C4-2B (cell line): ENCODE measurements around the gene PTPRCAP.

ENCODE experiments used
- H3K27ac ChIP-seq: fragments of 450-650 bp; 2 replicates; pipeline ENCODE4 v1.5.1; 2017
- CTCF ChIP-seq: fragments of 450-650 bp; conservative IDR thresholded peaks from 2 replicates; pipeline ENCODE4 v1.5.1; 2017; ENCODE audit warnings: mild to moderate bottlenecking
- ZFX ChIP-seq: fragments of 450-650 bp; IDR thresholded peaks from 2 replicates; pipeline ENCODE4 v1.6.1; 2017

PTPRCAP gene

DNA sequence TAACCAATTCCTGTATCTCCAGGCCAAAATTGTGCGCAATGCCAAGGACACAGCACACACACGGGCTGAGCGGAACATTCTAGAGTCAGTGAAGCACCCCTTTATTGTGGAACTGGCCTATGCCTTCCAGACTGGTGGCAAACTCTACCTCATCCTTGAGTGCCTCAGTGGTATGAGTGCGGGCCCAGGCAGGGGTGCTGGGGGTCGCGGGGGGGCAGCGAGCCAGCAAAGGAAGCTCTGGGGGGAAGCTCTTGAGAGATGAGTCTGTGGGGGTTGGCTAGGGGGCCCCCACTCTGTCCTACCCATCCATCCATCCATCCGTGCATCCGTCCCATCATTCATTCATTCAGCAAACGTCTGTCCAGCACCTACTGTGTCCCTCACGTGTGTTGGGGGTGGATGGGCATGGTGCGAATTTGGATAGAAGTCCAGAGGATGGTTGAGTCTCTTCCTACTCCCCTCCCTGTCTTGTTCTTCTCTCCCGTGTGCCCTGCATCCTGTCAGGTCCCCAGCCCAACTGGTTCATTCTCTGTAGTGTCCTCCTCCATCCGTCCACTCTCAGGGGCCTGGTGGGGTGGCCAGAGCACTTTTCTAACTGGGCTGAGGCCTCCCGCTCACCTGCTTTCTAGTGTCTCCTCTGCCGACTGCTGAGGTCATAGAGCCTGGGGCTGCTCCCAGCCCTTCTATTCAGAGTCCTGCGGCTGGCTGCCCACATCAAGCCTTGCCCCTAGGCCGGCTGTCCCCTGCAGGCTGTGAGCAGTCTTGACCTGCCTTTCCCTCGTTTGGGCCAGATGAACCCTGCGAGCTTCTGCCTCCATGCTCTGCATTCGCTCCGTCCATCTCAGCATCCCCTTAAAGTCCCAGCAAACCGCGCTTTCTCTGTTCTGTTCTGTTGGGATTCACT lies 5.9 kb downstream of the PTPRCAP start:
- no peak overlapping the region for H3K27ac ChIP-seq
- TF ChIP-seq CTCF (no peak), ZFX (no peak)

- TF ChIP-seq CTCF = no peak
- TF ChIP-seq ZFX = no peak
- peak overlapping the region; percentile 86 for H3K27ac ChIP-seq
Measured at GRCh38 chr11:67429722-67430121, 7.8 kb downstream of the PTPRCAP start.

- TF ChIP-seq ZFX (no peak), CTCF (no peak)
- peak overlapping the region; percentile 86 for H3K27ac ChIP-seq
Measured at GRCh38 chr11:67429038-67429668, 8.3 kb downstream of the PTPRCAP start.

GRCh38 chr11:67428052-67429001 lies 9.2 kb downstream of the PTPRCAP start, which contains the start of gene RPS6KB2:
TSS of gene RPS6KB2 (plus strand) at chr11:67428494. CDS start at chr11:67428546, 52 bp downstream.
- H3K27ac ChIP-seq = peak within 1 kb of the TSS; percentile 86
- TF ChIP-seq ZFX = peak; percentile 87; the same call in 1 of the 2 replicates
- no peak for TF ChIP-seq CTCF

DNA sequence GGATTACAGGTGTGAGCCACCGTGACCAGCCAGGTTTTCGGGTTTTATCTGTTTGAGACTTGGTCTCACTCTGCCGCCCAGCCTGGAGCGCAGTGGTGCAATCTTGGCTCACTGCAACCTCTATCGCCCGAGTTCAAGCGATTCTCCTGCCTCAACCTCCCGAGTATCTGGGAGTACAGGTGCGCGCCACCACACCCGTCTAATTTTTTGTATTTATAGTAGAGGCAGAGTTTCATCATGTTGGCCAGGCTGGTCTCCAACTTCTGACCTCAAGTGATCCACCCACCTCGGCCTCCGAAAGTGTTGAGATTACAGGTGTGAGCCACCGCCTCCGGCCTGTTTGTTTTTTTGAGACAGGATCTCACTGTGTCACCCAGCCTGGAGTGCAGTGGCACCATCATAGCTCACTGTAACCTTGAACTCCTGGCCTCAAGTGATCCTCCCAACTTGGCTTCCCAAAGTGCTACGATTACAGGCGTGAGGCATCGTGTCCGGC lies 10.1 kb downstream of the PTPRCAP start:
- peak overlapping the region; percentile 86 for H3K27ac ChIP-seq

- TF ChIP-seq ZFX (no peak), CTCF (no peak)
- H3K27ac ChIP-seq = no peak overlapping the region
Measured at GRCh38 chr11:67423891-67424613, 13.4 kb downstream of the PTPRCAP start.

DNA sequence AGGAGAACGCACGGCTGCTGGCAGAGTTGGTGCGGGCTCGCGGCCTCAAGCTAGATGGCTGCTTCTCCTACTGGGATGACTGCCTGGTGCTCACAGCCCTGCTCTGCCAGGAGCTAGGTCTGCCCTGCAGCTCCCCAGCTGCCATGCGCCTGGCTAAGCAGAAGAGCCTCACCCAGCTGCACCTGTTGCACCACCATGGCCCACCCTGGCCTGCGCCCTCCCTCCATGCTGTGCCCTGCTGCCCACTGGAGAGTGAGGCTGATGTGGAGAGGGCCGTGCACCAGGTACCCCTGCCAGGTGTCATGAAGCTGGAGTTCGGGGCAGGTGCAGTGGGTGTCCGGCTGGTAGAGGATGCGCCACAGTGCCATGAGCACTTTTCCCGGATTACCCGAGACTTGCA lies 14.0 kb downstream of the PTPRCAP start:
- H3K27ac ChIP-seq = no peak overlapping the region
- TF ChIP-seq CTCF = no peak
- TF ChIP-seq ZFX = no peak
